ENCODE data around the gene TIMM22.

Gene TIMM22

GRCh38 chr17:1035546-1036170 is 38.7 kb downstream of the TIMM22 start:
- no peak for DNase-seq (ENCODE audit: low read depth)
- TF ChIP-seq CTCF (IDR thresholded peaks at IDR 0.05; ENCODE audit: insufficient read depth, low read depth, low read length, missing control alignments), result no peak
- no peak overlapping the region for H3K4me3 ChIP-seq (ENCODE audit: low read depth, low read length)

DNA sequence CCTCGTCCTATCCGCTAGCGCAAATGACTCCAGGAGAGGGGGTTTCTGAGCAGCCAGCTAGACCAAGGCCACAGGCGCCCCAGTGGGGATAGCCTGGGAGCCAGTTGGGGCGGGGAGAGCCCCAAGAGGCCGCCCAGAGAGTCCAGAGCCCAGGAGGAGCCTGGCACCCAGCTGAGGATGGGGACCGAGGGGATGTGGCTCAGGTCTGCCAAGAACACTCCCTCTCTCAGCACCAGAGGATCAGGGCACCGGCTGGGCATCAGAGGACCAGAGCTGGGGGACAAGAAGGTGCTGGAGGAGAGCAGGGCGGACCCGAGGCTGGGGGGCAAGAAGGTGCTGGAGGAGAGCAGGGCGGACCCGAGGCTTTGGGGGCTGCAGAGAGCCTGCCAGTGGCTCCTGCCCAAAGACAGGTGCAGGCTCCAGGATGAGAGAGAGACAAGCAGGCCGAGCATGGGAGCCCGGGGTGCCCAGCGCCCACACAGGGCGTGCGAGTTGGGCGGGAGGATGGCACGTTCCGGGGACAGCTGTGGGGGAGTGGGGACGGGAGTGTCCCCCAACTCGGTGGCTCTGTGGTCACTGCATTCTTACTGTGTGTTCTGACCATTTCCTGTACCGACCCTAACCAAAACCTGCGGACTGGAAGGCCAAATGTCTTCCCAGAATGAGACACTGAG is 39.4 kb downstream of the TIMM22 start:
- DNase-seq (ENCODE audit: low read depth), result no peak
- H3K4me3 ChIP-seq (ENCODE audit: low read depth, low read length), result no peak overlapping the region
- TF ChIP-seq CTCF (IDR thresholded peaks at IDR 0.05; ENCODE audit: insufficient read depth, low read depth, low read length, missing control alignments), result no peak

DNA sequence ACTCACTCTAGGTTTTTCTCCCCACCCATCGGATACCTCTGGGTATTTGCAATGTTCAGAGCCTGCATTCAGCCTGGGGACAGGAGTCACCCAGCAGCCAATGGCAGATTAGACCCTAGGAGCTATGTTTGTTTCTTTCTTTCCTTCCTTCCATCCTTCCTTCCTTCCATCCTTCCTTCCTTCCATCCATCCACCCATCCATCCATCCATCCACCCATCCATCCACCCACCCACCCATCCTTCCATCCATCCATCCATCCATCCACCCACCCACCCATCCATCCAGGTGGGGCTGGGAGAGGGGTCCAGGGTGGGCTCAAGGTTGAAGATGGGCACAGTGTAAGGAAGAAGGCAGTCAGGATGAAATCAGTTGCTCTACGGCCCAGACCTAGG is 39.9 kb downstream of the TIMM22 start:
- no peak overlapping the region for H3K4me3 ChIP-seq (ENCODE audit: low read depth, low read length)
- no peak for TF ChIP-seq CTCF (IDR thresholded peaks at IDR 0.05; ENCODE audit: insufficient read depth, low read depth, low read length, missing control alignments)
- no peak for DNase-seq (ENCODE audit: low read depth)

DNA sequence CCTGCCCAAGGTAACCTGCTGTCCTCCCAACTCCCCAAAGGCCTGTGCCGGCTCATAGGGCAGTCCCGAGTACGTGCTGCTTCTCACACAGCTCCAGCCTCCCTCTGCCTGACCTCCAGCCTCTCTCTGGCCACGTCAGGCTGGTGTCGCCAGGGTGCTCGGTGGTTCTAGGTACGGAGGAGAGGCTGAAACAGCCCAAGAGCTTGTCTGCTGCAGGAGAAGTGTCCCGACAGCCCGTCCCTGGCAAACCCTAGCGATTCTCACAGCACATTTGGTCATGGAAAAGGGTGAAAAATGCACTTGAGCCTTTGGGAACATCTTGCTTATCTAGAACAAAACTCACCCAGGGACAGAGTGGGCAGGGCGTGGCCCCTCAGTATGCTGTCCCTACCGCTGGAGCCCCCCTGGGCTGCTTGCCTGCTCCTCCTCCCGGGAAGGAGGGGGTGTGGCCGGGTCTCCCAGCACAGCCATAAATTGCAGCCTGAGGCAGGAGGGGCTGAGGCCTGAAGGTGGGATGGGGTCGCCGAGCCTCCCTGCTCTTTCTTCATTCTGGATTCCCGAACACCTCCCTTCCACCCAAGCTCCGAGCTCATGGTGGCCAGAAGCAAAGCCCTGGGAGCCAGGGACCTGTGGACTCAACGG is 40.4 kb downstream of the TIMM22 start:
- no peak overlapping the region for H3K4me3 ChIP-seq (ENCODE audit: low read depth, low read length)
- no peak for TF ChIP-seq CTCF (IDR thresholded peaks at IDR 0.05; ENCODE audit: insufficient read depth, low read depth, low read length, missing control alignments)
- no peak for DNase-seq (ENCODE audit: low read depth)

GRCh38 chr17:1038459-1039122 is 41.7 kb downstream of the TIMM22 start:
- H3K4me3 ChIP-seq (ENCODE audit: low read depth, low read length), result no peak overlapping the region
- no peak for DNase-seq (ENCODE audit: low read depth)
- TF ChIP-seq CTCF (IDR thresholded peaks at IDR 0.05; ENCODE audit: insufficient read depth, low read depth, low read length, missing control alignments), result no peak

DNA sequence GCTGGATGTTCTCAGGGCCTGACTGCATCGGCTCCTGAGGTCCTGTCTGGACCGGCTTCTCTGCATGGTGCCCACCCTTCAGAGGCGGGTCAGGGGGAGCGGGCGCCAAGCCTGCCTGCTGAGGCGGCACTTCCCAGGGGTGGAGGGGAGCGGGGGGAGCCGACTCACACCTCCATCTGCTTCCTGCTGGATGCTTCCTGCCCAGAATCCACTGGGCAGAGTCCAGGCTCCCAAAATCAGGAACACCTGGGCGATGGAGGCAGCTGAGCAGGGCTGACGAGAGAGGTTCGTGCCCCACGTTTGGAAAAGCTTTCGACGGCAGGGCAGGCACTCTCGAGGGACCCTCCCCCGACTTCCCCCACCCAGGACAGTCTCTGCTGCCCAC is 42.2 kb downstream of the TIMM22 start:
- no peak for DNase-seq (ENCODE audit: low read depth)
- TF ChIP-seq CTCF (IDR thresholded peaks at IDR 0.05; ENCODE audit: insufficient read depth, low read depth, low read length, missing control alignments), result no peak
- H3K4me3 ChIP-seq (ENCODE audit: low read depth, low read length), result no peak overlapping the region
